Mucosa of descending colon (tissue), 3 donors: ENCODE measurements around the gene SMG6. TPM values are rescaled to one million over a fixed set of nuclear protein-coding genes. Genes with fewer than 3 reads are reported as not detected.
A peak's percentile ranks its signal among the peaks of the same experiment; 100 is the strongest.

Source experiments
- ATAC-seq: fragments of 200-7000 bp; cut with Tn5 transposase; one replicate; pipeline ENCODE4 v1.9.1; 2020; ENCODE audit warnings: mild to moderate bottlenecking, moderate library complexity
- DNase-seq, 3 donors: peaks; one replicate each; pipeline ENCODE4 v3.0.0-alpha.2; 2020
- H3K36me3 ChIP-seq: fragments of 200-600 bp; one replicate; pipeline ENCODE4 v1.8.0; 2021; ENCODE audit warnings: low read depth, mild to moderate bottlenecking
- H3K4me1 ChIP-seq: fragments of 200-600 bp; one replicate; pipeline ENCODE4 v1.8.0; 2021; ENCODE audit warnings: low read depth, mild to moderate bottlenecking
- H3K4me3 ChIP-seq: fragments of 200-600 bp; one replicate; pipeline ENCODE4 v1.8.0; 2021; ENCODE audit warnings: mild to moderate bottlenecking
- H3K9me3 ChIP-seq: fragments of 200-600 bp; one replicate; pipeline ENCODE4 v1.8.0; 2021; ENCODE audit warnings: mild to moderate bottlenecking
- CTCF ChIP-seq: fragments of 200-600 bp; IDR thresholded peaks from one replicate; pipeline ENCODE4 v1.8.0; 2022; ENCODE audit warnings: antibody characterized with exemption, mild to moderate bottlenecking
- intact Hi-C, 2 donors: fragments of 100-400 bp; cut with DNase I in 1 of 2; cut with micrococcal nuclease in 1 of 2; formaldehyde crosslinking; loops; one replicate each; pipeline versions ENCODE4 v1.11.0 to v1.11.1; 2022; cut with DNase I, micrococcal nuclease
- total RNA-seq, 3 donors: library from RNA; stranded (reverse); fragmentation: NEBNext Ultra II Directional in 2 of 3; extraction: Animal tissue kit (Norgen Biotek cat#: 25700) in 2 of 3; gene quantifications; one replicate each; pipeline versions ENCODE4 v1.2.1 to v1.2.4, GENCODE V29; 2021 to 2023
- donor health status: DM: no; HTN: no; CAD: no; lungs with moderate emphysema.
- donor health status: DM: no; HTN: no; CAD: no.
- donor health status: DM: no; HTN: yes; CAD: no.

Gene SMG6
- total RNA-seq, 3 donors from 2014 or later, result 25.9 to 41.6 (median 38.8) TPM

GRCh38 chr17:2120586-2121335 lies 182.8 kb downstream of the SMG6 start:
- no peak for TF ChIP-seq CTCF
- intact Hi-C loops, result no loop called here
- ATAC-seq (no peak), DNase-seq (no peak)
- no peak overlapping the region for H3K4me3 ChIP-seq
- H3K9me3 ChIP-seq, result no peaks in the 10 kb centered on the region
- peaks cover 28% of the 10 kb centered on the region for H3K4me1 ChIP-seq
- no peaks in the 10 kb centered on the region for H3K36me3 ChIP-seq

DNA sequence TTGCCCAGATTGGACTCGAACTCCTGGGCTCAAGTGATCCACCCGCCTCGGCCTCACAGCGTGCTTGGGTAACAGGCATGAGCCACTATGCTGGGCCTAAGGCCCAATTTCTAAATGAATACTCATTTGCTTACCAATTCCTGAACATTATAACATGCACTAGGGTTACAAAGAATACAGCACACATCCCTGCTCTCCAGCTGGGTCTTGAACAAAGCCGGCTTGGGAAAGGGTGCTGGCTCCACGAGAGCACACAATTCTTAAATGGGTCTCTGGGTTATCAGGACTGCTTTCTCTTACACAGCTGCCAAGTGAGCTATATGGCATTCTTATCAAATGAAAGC lies 190.3 kb downstream of the SMG6 start:
- no peaks in the 10 kb centered on the region for H3K4me1 ChIP-seq
- no peaks in the 10 kb centered on the region for H3K9me3 ChIP-seq
- ATAC-seq, result no peak
- no peaks in the 10 kb centered on the region for H3K36me3 ChIP-seq
- intact Hi-C loops, result no loop called here
- H3K4me3 ChIP-seq, result no peak overlapping the region
- DNase-seq, result no peak
- TF ChIP-seq CTCF, result no peak

DNA sequence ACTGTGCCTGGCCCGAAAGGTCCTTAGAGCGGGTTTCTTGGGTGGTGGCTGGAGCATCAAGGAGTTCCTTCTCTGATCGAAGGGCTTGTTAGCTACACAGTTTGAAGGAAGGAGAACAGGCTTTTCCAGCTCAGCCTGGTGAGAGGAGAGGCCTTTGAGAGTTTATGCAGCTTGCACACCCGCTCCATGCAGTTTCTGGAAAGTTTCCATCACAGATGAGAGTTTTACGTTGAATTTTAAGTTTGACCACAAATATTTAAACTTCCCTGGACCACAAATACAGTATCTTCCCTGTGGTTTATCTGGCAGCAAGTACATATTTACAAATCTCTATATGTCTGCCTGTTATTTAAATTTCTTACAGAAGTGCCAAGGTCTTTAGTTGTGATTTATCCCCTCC lies 191.9 kb downstream of the SMG6 start:
- intact Hi-C loops, result no loop called here
- H3K9me3 ChIP-seq, result no peaks in the 10 kb centered on the region
- no peaks in the 10 kb centered on the region for H3K36me3 ChIP-seq
- no peak for TF ChIP-seq CTCF
- ATAC-seq, result no peak
- no peak for DNase-seq
- no peak overlapping the region for H3K4me3 ChIP-seq
- no peaks in the 10 kb centered on the region for H3K4me1 ChIP-seq

DNA sequence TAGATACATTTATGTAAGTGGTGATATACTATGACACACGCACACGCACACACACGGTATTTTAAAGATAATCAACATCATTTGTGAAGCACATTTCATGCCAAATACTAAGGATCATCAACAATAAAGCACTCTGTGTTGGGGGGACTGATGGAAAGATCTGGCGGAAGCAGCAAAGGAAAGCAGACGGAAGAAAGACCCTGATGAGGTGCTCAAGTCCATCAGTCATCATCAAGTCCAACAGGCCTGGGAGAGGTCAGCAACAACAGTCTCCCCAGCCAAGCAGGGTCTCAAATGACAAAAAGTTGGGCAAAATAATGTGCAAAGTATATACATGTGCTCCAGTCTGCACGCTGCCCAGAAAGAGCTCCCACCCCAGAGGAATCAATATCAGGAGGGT lies 193.1 kb downstream of the SMG6 start:
- H3K36me3 ChIP-seq, result no peaks in the 10 kb centered on the region
- H3K4me3 ChIP-seq, result no peak overlapping the region
- peaks cover 4% of the 10 kb centered on the region for H3K4me1 ChIP-seq
- DNase-seq, result no peak
- no peaks in the 10 kb centered on the region for H3K9me3 ChIP-seq
- no peak for ATAC-seq
- no peak for TF ChIP-seq CTCF
- intact Hi-C loops, result no loop called here

- Histone ChIP-seq H3K4me3 (no peak overlapping the region), H3K4me1 (peaks cover 4% of the 10 kb centered on the region), H3K9me3 (no peaks in the 10 kb centered on the region), H3K36me3 (no peaks in the 10 kb centered on the region)
- TF ChIP-seq CTCF, result no peak
- intact Hi-C loops, result no loop called here
- DNase-seq (no peak), ATAC-seq (no peak)
Observed at GRCh38 chr17:2108170-2108569, 195.4 kb downstream of the SMG6 start.

DNA sequence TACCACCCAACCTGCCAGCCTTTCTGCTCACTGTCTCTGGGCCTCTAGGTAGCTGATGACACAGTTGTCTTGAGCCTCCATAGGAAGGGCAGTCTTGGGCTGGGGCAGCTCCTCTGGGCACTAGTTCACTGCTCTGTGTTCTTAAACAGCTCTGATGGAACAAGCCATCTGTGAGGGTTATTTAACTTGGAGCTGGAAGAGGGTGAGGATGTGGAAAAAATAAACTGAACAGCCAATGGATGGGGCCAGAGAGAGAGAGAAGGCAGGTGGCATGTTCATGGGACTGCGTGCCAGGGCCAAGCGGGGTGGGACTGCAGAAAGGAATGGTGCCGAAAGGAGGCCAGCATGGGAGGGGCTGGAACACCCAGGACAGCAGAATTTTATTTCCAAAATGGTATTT lies 196.1 kb downstream of the SMG6 start:
- intact Hi-C loops, result no loop called here
- no peak for TF ChIP-seq CTCF
- no peak overlapping the region for H3K4me3 ChIP-seq

More for the DNA sequence above, 196.1 kb downstream of the SMG6 start:
- Histone ChIP-seq H3K4me1 (peaks cover 4% of the 10 kb centered on the region), H3K9me3 (no peaks in the 10 kb centered on the region), H3K36me3 (no peaks in the 10 kb centered on the region)
- DNase-seq, result no peak
- peak; percentile 36 for ATAC-seq
